ENCODE data around the gene LEUTX. TPM values are rescaled to one million over a fixed set of nuclear protein-coding genes. Genes with fewer than 3 reads are reported as not detected.

LEUTX gene
- total and polyA plus RNA-seq, 3 experiments from 2014 or later, result not detected

- Histone ChIP-seq H3K36me3 (ENCODE audit: insufficient read depth, low read length) (no peaks in the 10 kb centered on the region), H3K9me3 (ENCODE audit: low read length) (peaks cover 12% of the 10 kb centered on the region), H3K4me1 (ENCODE audit: insufficient read depth, low read length) (no peaks in the 10 kb centered on the region), H3K27ac (ENCODE audit: low read depth, low read length) (no peak overlapping the region), H3K27me3 (ENCODE audit: insufficient read depth, low read length, poor library complexity, severe bottlenecking) (peaks cover 4% of the 10 kb centered on the region), H3K4me3 (ENCODE audit: low read length) (no peak overlapping the region)
- ChIA-PET CTCF (no interaction called here), POLR2A (no interaction called here)
- H3K27me3 Mint-ChIP-seq, result peaks cover 18 to 34% of the 10 kb centered on the region in 2 donors
- H3K4me1 Mint-ChIP-seq, result peaks cover 0 to 4% (median 0%) of the 10 kb centered on the region in 3 donors
- H3K27ac Mint-ChIP-seq, result peak overlapping the region in 1 of 8 donors; percentile 69
- H3K9me3 Mint-ChIP-seq, result peaks cover 7 to 23% (median 18%) of the 10 kb centered on the region in 5 donors
- peaks cover 0 to 4% (median 3%) of the 10 kb centered on the region in 3 donors for H3K36me3 Mint-ChIP-seq
- no peak for DNase-seq
- no peak overlapping the region for H3K4me3 Mint-ChIP-seq
Measured at GRCh38 chr19:39788244-39788643, 9.6 kb downstream of the LEUTX start.

DNA sequence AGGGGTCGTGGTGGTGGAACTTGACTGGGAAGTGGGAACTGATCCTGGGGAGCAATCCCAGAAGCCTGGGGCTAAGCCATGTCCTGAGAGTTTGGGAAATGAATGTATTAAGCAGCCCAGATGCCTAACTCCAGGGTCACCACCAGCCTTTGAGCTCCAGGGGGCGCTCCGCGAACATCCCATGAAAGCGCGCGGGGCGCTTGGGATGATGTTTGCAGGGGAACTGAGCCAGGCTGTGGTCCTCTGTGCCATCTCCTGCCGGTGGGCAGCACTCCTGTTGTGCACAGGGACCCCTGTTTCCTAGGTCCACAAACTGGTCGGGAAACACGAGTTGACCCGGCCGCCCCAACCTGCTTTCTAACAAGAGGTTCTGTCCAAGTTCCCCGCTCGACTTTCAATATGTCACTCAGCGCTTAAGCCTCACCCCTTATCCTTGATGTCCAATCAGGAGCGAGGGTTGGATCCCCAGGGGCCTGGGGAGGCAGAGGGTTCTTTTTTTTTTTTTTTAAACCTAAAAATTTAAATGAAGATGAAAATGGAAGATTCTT lies 14.4 kb downstream of the LEUTX start:
- Mint-ChIP-seq H3K4me1 (peaks cover 0 to 7% (median 3%) of the 10 kb centered on the region in 3 donors), H3K9me3 (peaks cover 5 to 11% (median 8%) of the 10 kb centered on the region in 5 donors), H3K27me3 (peaks cover 3 to 5% of the 10 kb centered on the region in 2 donors), H3K36me3 (peaks cover 0 to 4% (median 2%) of the 10 kb centered on the region in 3 donors), H3K4me3 (peak overlapping the region; percentile 66 to 91 (median 81)), H3K27ac (peak overlapping the region in 3 of 8 donors; percentile 6 to 64 (median 61))
- POLR2A ChIA-PET, result interaction anchor here (0.8 to 1.2 kb wide), 2 partner anchors 51 to 53 kb away, joined by 3 to 4 read pairs; partner anchors contain the start of gene FBL
- no peak overlapping the region for H3K27ac ChIP-seq (ENCODE audit: low read depth, low read length)
- H3K36me3 ChIP-seq (ENCODE audit: insufficient read depth, low read length), result no peaks in the 10 kb centered on the region
- H3K4me3 ChIP-seq (ENCODE audit: low read length), result peak overlapping the region; percentile 68
- peaks cover 2% of the 10 kb centered on the region for H3K9me3 ChIP-seq (ENCODE audit: low read length)
- CTCF ChIA-PET, result interaction anchor here (0.6 to 4.5 kb wide), 22 partner anchors 9 to 636 kb away, joined by 3 to 68 read pairs (median 4); partner anchors contain the start of genes DYRK1B, FBL, PSMC4 and ZNF546
- H3K27me3 ChIP-seq (ENCODE audit: insufficient read depth, low read length, poor library complexity, severe bottlenecking), result no peaks in the 10 kb centered on the region
- no peaks in the 10 kb centered on the region for H3K4me1 ChIP-seq (ENCODE audit: insufficient read depth, low read length)
- DNase-seq, result peak; percentile 59 to 79 (median 63)

- Mint-ChIP-seq H3K36me3 (no peaks in the 10 kb centered on the region), H3K4me1 (peaks cover 0 to 7% (median 3%) of the 10 kb centered on the region in 3 donors), H3K4me3 (peak overlapping the region in 1 of 7 donors; percentile 31), H3K27me3 (peaks cover 0 to 3% of the 10 kb centered on the region in 2 donors), H3K9me3 (no peaks in the 10 kb centered on the region), H3K27ac (peak overlapping the region in 1 of 8 donors; percentile 32)
- Histone ChIP-seq H3K9me3 (ENCODE audit: low read length) (no peaks in the 10 kb centered on the region), H3K27ac (ENCODE audit: low read depth, low read length) (no peak overlapping the region), H3K4me3 (ENCODE audit: low read length) (no peak overlapping the region), H3K36me3 (ENCODE audit: insufficient read depth, low read length) (no peaks in the 10 kb centered on the region), H3K27me3 (ENCODE audit: insufficient read depth, low read length, poor library complexity, severe bottlenecking) (no peaks in the 10 kb centered on the region), H3K4me1 (ENCODE audit: insufficient read depth, low read length) (no peaks in the 10 kb centered on the region)
- ChIA-PET POLR2A (no interaction called here), CTCF (interaction anchor here (1.6 to 3.3 kb wide), 3 partner anchors 49 to 176 kb away, joined by 3 to 12 read pairs (median 5); partner anchors contain the start of gene PSMC4)
- no peak for DNase-seq
Measured at GRCh38 chr19:39795001-39795400, 16.3 kb downstream of the LEUTX start.

GRCh38 chr19:39796000-39796498 lies 17.4 kb downstream of the LEUTX start:
- Mint-ChIP-seq H3K27me3 (peaks cover 0 to 1% of the 10 kb centered on the region in 2 donors), H3K36me3 (no peaks in the 10 kb centered on the region), H3K27ac (no peak overlapping the region), H3K4me3 (no peak overlapping the region), H3K4me1 (peaks cover 0 to 7% (median 3%) of the 10 kb centered on the region in 3 donors), H3K9me3 (no peaks in the 10 kb centered on the region)
- no peaks in the 10 kb centered on the region for H3K9me3 ChIP-seq (ENCODE audit: low read length)
- H3K27ac ChIP-seq (ENCODE audit: low read depth, low read length), result no peak overlapping the region
- no peak for DNase-seq
- H3K27me3 ChIP-seq (ENCODE audit: insufficient read depth, low read length, poor library complexity, severe bottlenecking), result no peaks in the 10 kb centered on the region
- ChIA-PET POLR2A (interaction anchor here (0.6 kb wide), 1 partner anchor 267 kb away, joined by 4 read pairs; no protein-coding TSS in a partner anchor), CTCF (interaction anchor here (0.8 to 3.3 kb wide), 3 partner anchors 9 to 174 kb away, joined by 3 to 12 read pairs (median 3); no protein-coding TSS in a partner anchor)
- H3K4me3 ChIP-seq (ENCODE audit: low read length), result no peak overlapping the region
- H3K4me1 ChIP-seq (ENCODE audit: insufficient read depth, low read length), result no peaks in the 10 kb centered on the region
- no peaks in the 10 kb centered on the region for H3K36me3 ChIP-seq (ENCODE audit: insufficient read depth, low read length)

DNA sequence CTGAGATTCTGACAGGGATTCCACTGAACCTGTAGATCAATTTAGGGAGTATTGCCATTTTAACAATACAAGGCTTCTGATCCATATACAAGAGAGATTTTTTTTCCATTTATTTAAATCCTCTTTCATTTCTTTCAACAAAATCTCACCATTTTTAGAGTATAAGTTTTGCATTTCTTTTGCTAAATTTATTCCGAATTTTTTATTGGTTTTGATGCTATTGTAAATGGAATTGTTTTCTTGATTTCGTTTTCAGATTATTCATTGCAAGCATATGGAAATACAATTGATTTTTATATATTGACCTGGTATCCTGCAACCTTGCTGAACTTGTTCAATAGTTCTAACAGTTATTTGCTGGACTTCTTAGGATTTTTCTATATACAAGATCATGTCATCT lies 18.4 kb downstream of the LEUTX start:
- no peaks in the 10 kb centered on the region for H3K4me1 ChIP-seq (ENCODE audit: insufficient read depth, low read length)
- H3K36me3 ChIP-seq (ENCODE audit: insufficient read depth, low read length), result no peaks in the 10 kb centered on the region
- no peaks in the 10 kb centered on the region for H3K9me3 ChIP-seq (ENCODE audit: low read length)
- no peaks in the 10 kb centered on the region for H3K36me3 Mint-ChIP-seq
- no peak overlapping the region for H3K27ac Mint-ChIP-seq
- no peak overlapping the region for H3K27ac ChIP-seq (ENCODE audit: low read depth, low read length)
- H3K4me1 Mint-ChIP-seq, result peaks cover 0 to 7% (median 3%) of the 10 kb centered on the region in 3 donors
- CTCF ChIA-PET, result no interaction called here
- no peak overlapping the region for H3K4me3 Mint-ChIP-seq
- POLR2A ChIA-PET, result no interaction called here
- no peak overlapping the region for H3K4me3 ChIP-seq (ENCODE audit: low read length)
- H3K27me3 Mint-ChIP-seq, result peaks cover 2 to 5% of the 10 kb centered on the region in 2 donors
- no peaks in the 10 kb centered on the region for H3K9me3 Mint-ChIP-seq
- H3K27me3 ChIP-seq (ENCODE audit: insufficient read depth, low read length, poor library complexity, severe bottlenecking), result no peaks in the 10 kb centered on the region
- DNase-seq, result no peak

DNA sequence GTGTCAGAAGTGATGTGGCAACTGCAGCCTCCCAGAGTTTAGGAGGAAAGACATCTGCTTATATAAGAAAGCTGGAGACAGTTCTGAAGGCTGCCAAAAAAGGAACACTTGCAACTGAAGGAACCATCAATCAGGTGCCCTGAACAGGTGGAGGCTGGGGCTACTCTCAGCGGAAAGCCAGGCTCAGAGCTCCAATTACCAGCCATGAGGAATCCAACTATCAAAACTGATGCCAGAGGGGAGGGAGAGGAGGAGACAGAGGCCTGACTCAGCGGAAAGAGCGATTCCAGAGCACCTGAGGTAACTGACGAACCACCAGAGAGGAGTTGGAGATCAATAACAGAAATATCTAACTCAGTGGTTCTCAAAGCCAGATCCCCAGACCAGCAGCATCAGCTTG lies 24.3 kb downstream of the LEUTX start:
- H3K4me3 Mint-ChIP-seq, result no peak overlapping the region
- no peaks in the 10 kb centered on the region for H3K4me1 Mint-ChIP-seq
- no peaks in the 10 kb centered on the region for H3K9me3 ChIP-seq (ENCODE audit: low read length)
- no peak overlapping the region for H3K27ac Mint-ChIP-seq
- H3K4me1 ChIP-seq (ENCODE audit: insufficient read depth, low read length), result no peaks in the 10 kb centered on the region
- H3K27me3 ChIP-seq (ENCODE audit: insufficient read depth, low read length, poor library complexity, severe bottlenecking), result peaks cover 6% of the 10 kb centered on the region
- no peaks in the 10 kb centered on the region for H3K36me3 ChIP-seq (ENCODE audit: insufficient read depth, low read length)
- H3K27ac ChIP-seq (ENCODE audit: low read depth, low read length), result no peak overlapping the region
- no peaks in the 10 kb centered on the region for H3K36me3 Mint-ChIP-seq
- POLR2A ChIA-PET, result no interaction called here
- H3K27me3 Mint-ChIP-seq, result peaks cover 15 to 28% of the 10 kb centered on the region in 2 donors
- no peak for DNase-seq
- CTCF ChIA-PET, result interaction anchor here (1.5 kb wide), 1 partner anchor 10 kb away, joined by 5 read pairs; no protein-coding TSS in a partner anchor
- no peaks in the 10 kb centered on the region for H3K9me3 Mint-ChIP-seq
- no peak overlapping the region for H3K4me3 ChIP-seq (ENCODE audit: low read length)

DNA sequence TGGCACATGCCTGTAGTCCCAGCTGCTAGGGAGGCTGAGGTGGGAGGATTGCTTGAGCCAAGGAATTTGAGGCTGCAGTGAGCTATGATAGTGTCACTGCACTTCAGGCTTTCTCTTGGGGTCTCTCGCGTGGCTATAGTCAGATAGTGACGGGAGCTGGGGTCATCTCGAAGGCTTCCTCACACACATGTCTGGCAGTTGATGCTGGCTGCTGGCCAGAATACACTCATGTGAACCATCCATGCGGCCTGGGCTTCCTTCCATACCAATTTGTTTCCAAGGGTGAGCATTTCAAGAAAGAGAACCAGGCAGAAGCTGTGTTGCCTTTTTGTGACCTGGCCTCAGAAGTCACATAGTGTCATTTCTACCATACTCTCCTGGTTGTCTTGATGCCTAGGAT lies 26.4 kb downstream of the LEUTX start:
- Histone ChIP-seq H3K9me3 (ENCODE audit: low read length) (no peaks in the 10 kb centered on the region), H3K4me1 (ENCODE audit: insufficient read depth, low read length) (no peaks in the 10 kb centered on the region), H3K27me3 (ENCODE audit: insufficient read depth, low read length, poor library complexity, severe bottlenecking) (peaks cover 6% of the 10 kb centered on the region), H3K36me3 (ENCODE audit: insufficient read depth, low read length) (no peaks in the 10 kb centered on the region), H3K4me3 (ENCODE audit: low read length) (no peak overlapping the region), H3K27ac (ENCODE audit: low read depth, low read length) (no peak overlapping the region)
- DNase-seq, result no peak
- CTCF ChIA-PET, result interaction anchor here (2.1 kb wide), 1 partner anchor 13 kb away, joined by 5 read pairs; no protein-coding TSS in a partner anchor
- H3K27me3 Mint-ChIP-seq, result peaks cover 15 to 28% of the 10 kb centered on the region in 2 donors
- no peaks in the 10 kb centered on the region for H3K36me3 Mint-ChIP-seq
- no peaks in the 10 kb centered on the region for H3K9me3 Mint-ChIP-seq
- H3K4me3 Mint-ChIP-seq, result no peak overlapping the region
- no peaks in the 10 kb centered on the region for H3K4me1 Mint-ChIP-seq
- H3K27ac Mint-ChIP-seq, result no peak overlapping the region
- POLR2A ChIA-PET, result no interaction called here

- Histone ChIP-seq H3K27me3 (ENCODE audit: insufficient read depth, low read length, poor library complexity, severe bottlenecking) (peaks cover 6% of the 10 kb centered on the region), H3K27ac (ENCODE audit: low read depth, low read length) (no peak overlapping the region), H3K9me3 (ENCODE audit: low read length) (no peaks in the 10 kb centered on the region), H3K36me3 (ENCODE audit: insufficient read depth, low read length) (no peaks in the 10 kb centered on the region), H3K4me1 (ENCODE audit: insufficient read depth, low read length) (no peaks in the 10 kb centered on the region), H3K4me3 (ENCODE audit: low read length) (no peak overlapping the region)
- ChIA-PET POLR2A (no interaction called here), CTCF (interaction anchor here (1.4 to 2.6 kb wide), 2 partner anchors 15 to 35 kb away, joined by 5 to 9 read pairs; no protein-coding TSS in a partner anchor)
- no peak overlapping the region for H3K4me3 Mint-ChIP-seq
- DNase-seq, result no peak
- H3K27me3 Mint-ChIP-seq, result peaks cover 9 to 17% of the 10 kb centered on the region in 2 donors
- no peaks in the 10 kb centered on the region for H3K9me3 Mint-ChIP-seq
- H3K4me1 Mint-ChIP-seq, result no peaks in the 10 kb centered on the region
- peak overlapping the region in 1 of 8 donors; percentile 25 for H3K27ac Mint-ChIP-seq
- H3K36me3 Mint-ChIP-seq, result no peaks in the 10 kb centered on the region
Measured at GRCh38 chr19:39807846-39808364, 29.3 kb downstream of the LEUTX start.
